SK-N-SH (cell line): Measurements from ENCODE around the gene MIEN1. TPM values are rescaled to one million over a fixed set of nuclear protein-coding genes. Genes with fewer than 3 reads are reported as not detected.

Experiments
- CTCF ChIA-PET: fragments of 300-600, 350-600 bp; formaldehyde crosslinking; extraction: SDS; loops from one replicate; lab custom pipeline; 2021; lab: Yijun Ruan, JAX
- POLR2A ChIA-PET: fragments of 350-600 bp; sonication (Branson Sonifier 250); formaldehyde crosslinking; extraction: SDS; loops from one replicate; lab custom pipeline; 2020; ENCODE audit warnings: antibody characterized with exemption, inconsistent platforms; lab: Yijun Ruan, JAX
- DNase-seq: peaks from one replicate; pipeline ENCODE4 v3.0.0; 2012
- H2AFZ ChIP-seq: fragments of 200-600 bp; sonication (generic); 2 replicates; pipeline ENCODE4 v1.8.1; 2016; ENCODE audit warnings: antibody characterized with exemption, mild to moderate bottlenecking, low read depth
- H3F3A ChIP-seq: fragments of 200-600 bp; sonication (generic); replicated peaks from 2 replicates; pipeline ENCODE3; 2016; ENCODE audit warnings: antibody characterized with exemption, mild to moderate bottlenecking; ENCODE audit not compliant: insufficient read depth
- H3K27ac ChIP-seq, 2 experiments: fragments of 200-500 bp in 1 of 2; fragments of 200-600 bp in 1 of 2; sonication (Bioruptor generic) in 1 of 2; sonication (generic), shearing (Covaris generic) in 1 of 2; 2 replicates each; pipeline versions ENCODE4 v1.5.1 to v1.6.1; 2014 to 2016; ENCODE audit warnings: low read depth in 2 of 2, inconsistent platforms in 1 of 2, low read length in 1 of 2, mild to moderate bottlenecking in 1 of 2, mixed read lengths in 1 of 2
- H3K27me3 ChIP-seq: fragments of 200-600 bp; sonication (generic), shearing (Covaris generic); 2 replicates; pipeline ENCODE4 v1.6.1; 2016; ENCODE audit warnings: mixed run types; ENCODE audit not compliant: insufficient read depth
- H3K36me3 ChIP-seq, 2 experiments: fragments of 200-500 bp in 1 of 2; fragments of 200-600 bp in 1 of 2; sonication (Bioruptor generic) in 1 of 2; sonication (generic) in 1 of 2; replicated peaks in 1 of 2; 2 replicates each; pipeline versions ENCODE3 to v1.5.1; 2014 to 2016; ENCODE audit warnings: low read length in 1 of 2, mild to moderate bottlenecking in 1 of 2; ENCODE audit not compliant: insufficient read depth in 2 of 2, control insufficient read depth in 1 of 2
- H3K4me1 ChIP-seq, 2 experiments: fragments of 200-500 bp in 1 of 2; fragments of 200-600 bp in 1 of 2; sonication (Bioruptor generic) in 1 of 2; sonication (generic), shearing (Covaris generic) in 1 of 2; 2 replicates each; pipeline versions ENCODE4 v1.5.1 to v1.6.1; 2014 to 2016; ENCODE audit warnings: low read depth in 1 of 2, low read length in 1 of 2, mixed run types in 1 of 2; ENCODE audit not compliant: insufficient read depth in 2 of 2, control insufficient read depth in 1 of 2
- H3K4me2 ChIP-seq: fragments of 200-600 bp; sonication (generic), shearing (Covaris generic); 2 replicates; pipeline ENCODE4 v1.6.1; 2017; ENCODE audit warnings: mixed run types
- H3K4me3 ChIP-seq, 2 experiments: fragments of 200-500 bp in 1 of 2; fragments of 200-600 bp in 1 of 2; sonication (Bioruptor generic) in 1 of 2; sonication (generic), shearing (Covaris generic) in 1 of 2; 2 replicates each; pipeline versions ENCODE4 v1.5.1 to v1.8.1; 2014 to 2016; ENCODE audit warnings: low read depth in 2 of 2, inconsistent platforms in 1 of 2, low read length in 1 of 2, mild to moderate bottlenecking in 1 of 2, mixed read lengths in 1 of 2, moderate library complexity in 1 of 2
- H3K79me2 ChIP-seq: fragments of 200-600 bp; sonication (generic); 2 replicates; pipeline ENCODE4 v1.8.1; 2017; ENCODE audit warnings: mild to moderate bottlenecking; ENCODE audit not compliant: insufficient read depth
- H3K9ac ChIP-seq: fragments of 200-600 bp; sonication (generic); 2 replicates; pipeline ENCODE4 v1.6.1; 2017; ENCODE audit warnings: mixed run types
- H3K9me2 ChIP-seq: fragments of 200-600 bp; sonication (generic); 2 replicates; pipeline ENCODE4 v1.6.1; 2017; ENCODE audit warnings: mixed run types
- H3K9me3 ChIP-seq: fragments of 200-600 bp; sonication (generic); 2 replicates; pipeline ENCODE4 v1.6.1; 2017; ENCODE audit warnings: mixed run types, mild to moderate bottlenecking, moderate library complexity
- H4K20me1 ChIP-seq: fragments of 200-600 bp; sonication (generic); 2 replicates; pipeline ENCODE4 v1.6.1; 2017; ENCODE audit warnings: mild to moderate bottlenecking, mixed run types; ENCODE audit not compliant: insufficient read depth
- ELF1 ChIP-seq: IDR thresholded peaks from 2 replicates; pipeline ENCODE4 v1.4.0; 2012
- FOSL2 ChIP-seq: IDR thresholded peaks from 2 replicates; pipeline ENCODE4 v1.4.0; 2012; ENCODE audit warnings: low read depth, mild to moderate bottlenecking, moderate library complexity, borderline replicate concordance
- FOXJ3 ChIP-seq: sonication (generic); formaldehyde crosslinking; IDR thresholded peaks from 2 replicates; pipeline ENCODE4 v1.5.1; 2020; ENCODE audit warnings: mild to moderate bottlenecking, missing genetic modification reagents
- FOXM1 ChIP-seq: IDR thresholded peaks from 2 replicates; pipeline ENCODE4 v1.4.0; 2012; ENCODE audit warnings: low read depth, mild to moderate bottlenecking
- MEF2A ChIP-seq: IDR thresholded peaks from 2 replicates; pipeline ENCODE4 v1.4.0; 2012; ENCODE audit warnings: low read depth, borderline replicate concordance
- NFIC ChIP-seq: IDR thresholded peaks from 2 replicates; pipeline ENCODE4 v1.4.0; 2012; ENCODE audit warnings: borderline replicate concordance
- RAD21 ChIP-seq: IDR thresholded peaks from 2 replicates; pipeline ENCODE4 v1.6.1; 2012; ENCODE audit warnings: mild to moderate bottlenecking, low read length
- RFX5 ChIP-seq: IDR thresholded peaks from 2 replicates; pipeline ENCODE4 v1.6.1; 2012; ENCODE audit warnings: mild to moderate bottlenecking, improper control_type of control experiment, low read length
- RXRA ChIP-seq: IDR thresholded peaks from 2 replicates; pipeline ENCODE4 v1.4.0; 2012; ENCODE audit warnings: low read depth, mild to moderate bottlenecking, borderline replicate concordance
- YY1 ChIP-seq: IDR thresholded peaks from 2 replicates; pipeline ENCODE4 v1.4.0; 2012; ENCODE audit warnings: low read depth, mild to moderate bottlenecking
- whole genome bisulfite sequencing: methylation state at CpG from one replicate; pipeline ENCODE4 v1.1.6; 2017; ENCODE audit warnings: low lambda C conversion rate; 5-methylcytosine and 5-hydroxymethylcytosine counted together
- polyA plus RNA-seq, 3 experiments: library from polyadenylated mRNA; depleted of rRNA; stranded (reverse); fragments of >200 nt; gene quantifications; 2 replicates each; pipeline ENCODE4 v1.2.3, GENCODE V29; 2012
- TF ChIP-seq, protein P1 (sequence below): IDR thresholded peaks from 2 replicates; pipeline ENCODE4 v1.6.1; 2012; ENCODE audit warnings: mild to moderate bottlenecking, low read depth, low read length, moderate library complexity
- TF ChIP-seq, protein P2 (sequence below): fragments of 150-350 bp; IDR thresholded peaks from 2 replicates; pipeline ENCODE4 v1.6.1; 2017; ENCODE audit warnings: antibody characterized with exemption, low read length, low read depth, borderline replicate concordance
- TF ChIP-seq, protein P3 (sequence below): IDR thresholded peaks from 2 replicates; pipeline ENCODE4; 2012
- TF ChIP-seq, protein P4 (sequence below): IDR thresholded peaks from 2 replicates; pipeline ENCODE4 v1.4.0; 2012; ENCODE audit warnings: low read depth, borderline replicate concordance
- TF ChIP-seq, protein P5 (sequence below): IDR thresholded peaks from 2 replicates; pipeline ENCODE4 v1.4.0; 2012; ENCODE audit warnings: low read depth, borderline replicate concordance

MIEN1 gene
- polyA plus RNA-seq, 1 of the 3 experiments (the other 2 are of a cell fraction): 100 TPM

DNA sequence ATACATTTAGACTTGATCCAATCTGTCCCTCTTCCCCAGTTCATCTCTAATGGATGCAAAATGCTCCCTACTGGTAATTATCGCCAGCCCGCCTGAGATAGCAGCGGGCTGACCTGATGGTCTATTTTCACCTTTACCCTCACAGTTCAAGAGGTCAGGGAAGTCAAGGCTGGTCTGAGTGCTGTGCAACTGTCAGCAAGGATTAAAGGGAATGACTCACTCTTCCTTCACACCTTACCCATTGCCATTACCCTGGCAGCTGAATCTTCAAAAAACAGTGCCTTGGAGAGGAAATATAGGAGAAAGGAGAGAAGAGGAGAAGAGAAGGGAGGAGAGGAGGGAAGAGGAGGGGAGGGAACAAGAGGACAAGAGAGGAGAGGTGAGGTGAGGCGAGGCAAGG lies 43.7 kb upstream of the MIEN1 start:
- POLR2A ChIA-PET: no interaction called here
- H2AFZ ChIP-seq: no peak overlapping the region
- WGBS: 44% methylated on average over 4 of the region's 4 CpGs
- H3K79me2 ChIP-seq: no peaks in the 10 kb centered on the region
- no peak overlapping the region for H3K4me2 ChIP-seq
- H3K9me2 ChIP-seq: no peaks in the 10 kb centered on the region
- H3K9me3 ChIP-seq: no peaks in the 10 kb centered on the region
- CTCF ChIA-PET: no interaction called here
- TF ChIP-seq RFX5: no peak
- TF ChIP-seq, protein P1, sequence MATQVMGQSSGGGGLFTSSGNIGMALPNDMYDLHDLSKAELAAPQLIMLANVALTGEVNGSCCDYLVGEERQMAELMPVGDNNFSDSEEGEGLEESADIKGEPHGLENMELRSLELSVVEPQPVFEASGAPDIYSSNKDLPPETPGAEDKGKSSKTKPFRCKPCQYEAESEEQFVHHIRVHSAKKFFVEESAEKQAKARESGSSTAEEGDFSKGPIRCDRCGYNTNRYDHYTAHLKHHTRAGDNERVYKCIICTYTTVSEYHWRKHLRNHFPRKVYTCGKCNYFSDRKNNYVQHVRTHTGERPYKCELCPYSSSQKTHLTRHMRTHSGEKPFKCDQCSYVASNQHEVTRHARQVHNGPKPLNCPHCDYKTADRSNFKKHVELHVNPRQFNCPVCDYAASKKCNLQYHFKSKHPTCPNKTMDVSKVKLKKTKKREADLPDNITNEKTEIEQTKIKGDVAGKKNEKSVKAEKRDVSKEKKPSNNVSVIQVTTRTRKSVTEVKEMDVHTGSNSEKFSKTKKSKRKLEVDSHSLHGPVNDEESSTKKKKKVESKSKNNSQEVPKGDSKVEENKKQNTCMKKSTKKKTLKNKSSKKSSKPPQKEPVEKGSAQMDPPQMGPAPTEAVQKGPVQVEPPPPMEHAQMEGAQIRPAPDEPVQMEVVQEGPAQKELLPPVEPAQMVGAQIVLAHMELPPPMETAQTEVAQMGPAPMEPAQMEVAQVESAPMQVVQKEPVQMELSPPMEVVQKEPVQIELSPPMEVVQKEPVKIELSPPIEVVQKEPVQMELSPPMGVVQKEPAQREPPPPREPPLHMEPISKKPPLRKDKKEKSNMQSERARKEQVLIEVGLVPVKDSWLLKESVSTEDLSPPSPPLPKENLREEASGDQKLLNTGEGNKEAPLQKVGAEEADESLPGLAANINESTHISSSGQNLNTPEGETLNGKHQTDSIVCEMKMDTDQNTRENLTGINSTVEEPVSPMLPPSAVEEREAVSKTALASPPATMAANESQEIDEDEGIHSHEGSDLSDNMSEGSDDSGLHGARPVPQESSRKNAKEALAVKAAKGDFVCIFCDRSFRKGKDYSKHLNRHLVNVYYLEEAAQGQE: no peak
- TF ChIP-seq, protein P2, sequence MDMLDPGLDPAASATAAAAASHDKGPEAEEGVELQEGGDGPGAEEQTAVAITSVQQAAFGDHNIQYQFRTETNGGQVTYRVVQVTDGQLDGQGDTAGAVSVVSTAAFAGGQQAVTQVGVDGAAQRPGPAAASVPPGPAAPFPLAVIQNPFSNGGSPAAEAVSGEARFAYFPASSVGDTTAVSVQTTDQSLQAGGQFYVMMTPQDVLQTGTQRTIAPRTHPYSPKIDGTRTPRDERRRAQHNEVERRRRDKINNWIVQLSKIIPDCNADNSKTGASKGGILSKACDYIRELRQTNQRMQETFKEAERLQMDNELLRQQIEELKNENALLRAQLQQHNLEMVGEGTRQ: no peak
- TF ChIP-seq FOSL2: no peak
- TF ChIP-seq MEF2A: no peak
- TF ChIP-seq, protein P3, sequence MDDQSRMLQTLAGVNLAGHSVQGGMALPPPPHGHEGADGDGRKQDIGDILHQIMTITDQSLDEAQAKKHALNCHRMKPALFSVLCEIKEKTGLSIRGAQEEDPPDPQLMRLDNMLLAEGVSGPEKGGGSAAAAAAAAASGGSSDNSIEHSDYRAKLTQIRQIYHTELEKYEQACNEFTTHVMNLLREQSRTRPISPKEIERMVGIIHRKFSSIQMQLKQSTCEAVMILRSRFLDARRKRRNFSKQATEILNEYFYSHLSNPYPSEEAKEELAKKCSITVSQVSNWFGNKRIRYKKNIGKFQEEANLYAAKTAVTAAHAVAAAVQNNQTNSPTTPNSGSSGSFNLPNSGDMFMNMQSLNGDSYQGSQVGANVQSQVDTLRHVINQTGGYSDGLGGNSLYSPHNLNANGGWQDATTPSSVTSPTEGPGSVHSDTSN: no peak
- no peaks in the 10 kb centered on the region for H3K4me1 ChIP-seq
- DNase-seq: no peak
- no peak overlapping the region for H3K9ac ChIP-seq
- no peaks in the 10 kb centered on the region for H3K36me3 ChIP-seq
- no peaks in the 10 kb centered on the region for H4K20me1 ChIP-seq
- H3K27ac ChIP-seq: no peak overlapping the region
- H3K4me3 ChIP-seq: no peak overlapping the region
- peaks cover 93% of the 10 kb centered on the region for H3K27me3 ChIP-seq
- H3F3A ChIP-seq: no peaks in the 10 kb centered on the region

DNA sequence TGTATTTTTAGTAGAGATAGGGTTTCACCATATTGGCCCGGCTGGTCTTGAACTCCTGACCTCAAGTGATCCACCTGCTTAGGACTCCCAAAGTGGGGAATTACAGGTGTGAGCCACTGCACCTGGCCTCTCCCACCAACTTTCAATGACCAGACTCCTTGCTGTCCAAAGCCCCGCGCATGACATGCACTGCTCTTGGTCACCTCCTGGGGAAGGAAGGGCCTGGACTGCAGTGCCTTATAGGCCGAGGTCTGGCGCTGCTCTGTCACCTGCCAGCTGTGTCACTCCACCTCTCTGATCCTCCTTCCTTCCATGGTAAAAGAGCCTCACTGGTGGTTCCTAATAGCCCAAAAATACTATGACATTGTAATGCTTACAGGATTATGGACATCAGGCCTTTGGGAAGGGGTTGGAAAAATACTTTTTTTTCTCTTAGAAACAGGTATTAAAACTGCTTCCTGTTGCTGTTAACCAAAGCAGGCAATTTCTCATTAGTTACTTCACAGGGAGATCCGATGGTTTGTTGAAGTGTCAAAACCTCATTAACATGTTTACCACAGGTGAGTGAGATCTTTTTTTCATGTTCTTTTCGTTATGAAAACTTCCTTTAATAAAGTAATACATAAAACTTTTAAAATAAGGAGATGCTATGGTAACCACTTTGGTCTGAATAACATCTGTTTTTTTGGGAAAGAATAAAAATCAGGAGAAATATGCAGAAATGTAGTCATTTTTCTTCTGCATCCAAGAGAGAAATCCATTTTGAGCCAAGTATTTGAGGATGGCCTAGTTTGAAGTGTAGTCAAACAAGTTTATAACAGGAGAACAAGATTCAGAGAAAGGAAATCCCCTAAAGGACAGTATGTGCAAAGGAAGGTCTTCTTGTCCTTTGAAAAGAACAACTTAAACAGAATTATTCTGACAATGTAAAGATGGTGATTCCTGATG lies 42.9 kb upstream of the MIEN1 start:
- Histone ChIP-seq H3F3A (no peaks in the 10 kb centered on the region), H3K27ac (no peak overlapping the region), H3K27me3 (peaks cover 91% of the 10 kb centered on the region), H3K9me3 (no peaks in the 10 kb centered on the region), H3K4me3 (no peak overlapping the region), H3K9ac (no peak overlapping the region), H4K20me1 (no peaks in the 10 kb centered on the region), H2AFZ (no peak overlapping the region), H3K4me2 (no peak overlapping the region), H3K9me2 (no peaks in the 10 kb centered on the region), H3K4me1 (no peaks in the 10 kb centered on the region), H3K36me3 (no peaks in the 10 kb centered on the region), H3K79me2 (no peaks in the 10 kb centered on the region)
- no peak for DNase-seq
- 36% methylated on average over 7 of the region's 7 CpGs for WGBS
- ChIA-PET CTCF (no interaction called here), POLR2A (no interaction called here)
- TF ChIP-seq NFIC: no peak
- TF ChIP-seq, protein P4, sequence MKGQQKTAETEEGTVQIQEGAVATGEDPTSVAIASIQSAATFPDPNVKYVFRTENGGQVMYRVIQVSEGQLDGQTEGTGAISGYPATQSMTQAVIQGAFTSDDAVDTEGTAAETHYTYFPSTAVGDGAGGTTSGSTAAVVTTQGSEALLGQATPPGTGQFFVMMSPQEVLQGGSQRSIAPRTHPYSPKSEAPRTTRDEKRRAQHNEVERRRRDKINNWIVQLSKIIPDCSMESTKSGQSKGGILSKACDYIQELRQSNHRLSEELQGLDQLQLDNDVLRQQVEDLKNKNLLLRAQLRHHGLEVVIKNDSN: no peak
- TF ChIP-seq, protein P2: no peak
- TF ChIP-seq FOXM1: no peak
- TF ChIP-seq RFX5: no peak
- no peak for TF ChIP-seq RAD21
- TF ChIP-seq, protein P5, sequence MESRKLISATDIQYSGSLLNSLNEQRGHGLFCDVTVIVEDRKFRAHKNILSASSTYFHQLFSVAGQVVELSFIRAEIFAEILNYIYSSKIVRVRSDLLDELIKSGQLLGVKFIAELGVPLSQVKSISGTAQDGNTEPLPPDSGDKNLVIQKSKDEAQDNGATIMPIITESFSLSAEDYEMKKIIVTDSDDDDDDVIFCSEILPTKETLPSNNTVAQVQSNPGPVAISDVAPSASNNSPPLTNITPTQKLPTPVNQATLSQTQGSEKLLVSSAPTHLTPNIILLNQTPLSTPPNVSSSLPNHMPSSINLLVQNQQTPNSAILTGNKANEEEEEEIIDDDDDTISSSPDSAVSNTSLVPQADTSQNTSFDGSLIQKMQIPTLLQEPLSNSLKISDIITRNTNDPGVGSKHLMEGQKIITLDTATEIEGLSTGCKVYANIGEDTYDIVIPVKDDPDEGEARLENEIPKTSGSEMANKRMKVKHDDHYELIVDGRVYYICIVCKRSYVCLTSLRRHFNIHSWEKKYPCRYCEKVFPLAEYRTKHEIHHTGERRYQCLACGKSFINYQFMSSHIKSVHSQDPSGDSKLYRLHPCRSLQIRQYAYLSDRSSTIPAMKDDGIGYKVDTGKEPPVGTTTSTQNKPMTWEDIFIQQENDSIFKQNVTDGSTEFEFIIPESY: no peak
- TF ChIP-seq YY1: no peak
- no peak for TF ChIP-seq FOXJ3 (CRISPR knock-in tag)
- no peak for TF ChIP-seq ELF1
- no peak for TF ChIP-seq RXRA
